ENCODE measurements around the gene TRIL.

The TRIL gene

DNA sequence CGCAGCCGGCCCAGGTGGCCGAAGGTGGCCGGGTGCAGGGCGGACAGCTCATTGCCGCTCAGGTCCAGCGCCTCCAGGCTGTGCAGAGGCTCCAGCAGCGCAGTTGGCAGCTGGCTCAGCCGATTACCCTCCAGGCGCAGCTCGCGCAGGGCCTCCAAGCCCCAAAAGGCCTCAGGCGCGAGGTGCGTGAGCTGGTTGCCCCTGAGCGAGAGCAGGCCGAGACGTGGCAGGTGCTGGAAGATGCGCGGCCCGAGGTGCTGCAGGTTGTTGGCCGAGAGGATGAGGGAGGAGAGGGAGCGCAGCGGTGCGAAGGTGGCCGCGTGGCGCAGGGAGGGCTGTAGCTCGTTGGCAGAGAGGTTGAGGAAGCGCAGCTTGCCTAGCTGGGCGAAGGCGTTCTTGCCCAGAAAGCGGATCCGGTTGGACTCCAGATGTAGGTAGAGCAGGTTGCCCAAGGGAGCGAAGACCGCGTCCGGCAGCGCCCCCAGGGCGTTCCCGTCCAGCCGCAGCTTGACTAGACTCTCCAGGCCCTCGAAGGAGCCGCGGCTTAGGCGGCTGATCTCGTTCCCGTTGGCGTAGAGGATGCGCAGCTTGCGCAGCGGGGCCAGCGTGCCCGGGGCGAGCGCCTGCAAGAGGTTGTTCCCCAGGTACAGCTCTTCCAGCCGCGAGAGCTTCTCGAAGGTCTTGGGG, 923 bp downstream of the TRIL start:
- peak overlapping the region; percentile 39 for H3K4me3 ChIP-seq (ENCODE audit: low read length)
- TF ChIP-seq, protein P1, sequence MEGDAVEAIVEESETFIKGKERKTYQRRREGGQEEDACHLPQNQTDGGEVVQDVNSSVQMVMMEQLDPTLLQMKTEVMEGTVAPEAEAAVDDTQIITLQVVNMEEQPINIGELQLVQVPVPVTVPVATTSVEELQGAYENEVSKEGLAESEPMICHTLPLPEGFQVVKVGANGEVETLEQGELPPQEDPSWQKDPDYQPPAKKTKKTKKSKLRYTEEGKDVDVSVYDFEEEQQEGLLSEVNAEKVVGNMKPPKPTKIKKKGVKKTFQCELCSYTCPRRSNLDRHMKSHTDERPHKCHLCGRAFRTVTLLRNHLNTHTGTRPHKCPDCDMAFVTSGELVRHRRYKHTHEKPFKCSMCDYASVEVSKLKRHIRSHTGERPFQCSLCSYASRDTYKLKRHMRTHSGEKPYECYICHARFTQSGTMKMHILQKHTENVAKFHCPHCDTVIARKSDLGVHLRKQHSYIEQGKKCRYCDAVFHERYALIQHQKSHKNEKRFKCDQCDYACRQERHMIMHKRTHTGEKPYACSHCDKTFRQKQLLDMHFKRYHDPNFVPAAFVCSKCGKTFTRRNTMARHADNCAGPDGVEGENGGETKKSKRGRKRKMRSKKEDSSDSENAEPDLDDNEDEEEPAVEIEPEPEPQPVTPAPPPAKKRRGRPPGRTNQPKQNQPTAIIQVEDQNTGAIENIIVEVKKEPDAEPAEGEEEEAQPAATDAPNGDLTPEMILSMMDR (conservative IDR thresholded peaks at IDR 0.05; ENCODE audit: low read depth, low read length), result no peak
- DNase-seq (ENCODE audit: low read depth), result no peak

GRCh38 chr7:28956608-28957063, 1.5 kb downstream of the TRIL start:
- no peak for DNase-seq (ENCODE audit: low read depth)
- TF ChIP-seq, protein P1 (conservative IDR thresholded peaks at IDR 0.05; ENCODE audit: low read depth, low read length), result peak; percentile 75
- H3K4me3 ChIP-seq (ENCODE audit: low read length), result peak overlapping the region; percentile 39

DNA sequence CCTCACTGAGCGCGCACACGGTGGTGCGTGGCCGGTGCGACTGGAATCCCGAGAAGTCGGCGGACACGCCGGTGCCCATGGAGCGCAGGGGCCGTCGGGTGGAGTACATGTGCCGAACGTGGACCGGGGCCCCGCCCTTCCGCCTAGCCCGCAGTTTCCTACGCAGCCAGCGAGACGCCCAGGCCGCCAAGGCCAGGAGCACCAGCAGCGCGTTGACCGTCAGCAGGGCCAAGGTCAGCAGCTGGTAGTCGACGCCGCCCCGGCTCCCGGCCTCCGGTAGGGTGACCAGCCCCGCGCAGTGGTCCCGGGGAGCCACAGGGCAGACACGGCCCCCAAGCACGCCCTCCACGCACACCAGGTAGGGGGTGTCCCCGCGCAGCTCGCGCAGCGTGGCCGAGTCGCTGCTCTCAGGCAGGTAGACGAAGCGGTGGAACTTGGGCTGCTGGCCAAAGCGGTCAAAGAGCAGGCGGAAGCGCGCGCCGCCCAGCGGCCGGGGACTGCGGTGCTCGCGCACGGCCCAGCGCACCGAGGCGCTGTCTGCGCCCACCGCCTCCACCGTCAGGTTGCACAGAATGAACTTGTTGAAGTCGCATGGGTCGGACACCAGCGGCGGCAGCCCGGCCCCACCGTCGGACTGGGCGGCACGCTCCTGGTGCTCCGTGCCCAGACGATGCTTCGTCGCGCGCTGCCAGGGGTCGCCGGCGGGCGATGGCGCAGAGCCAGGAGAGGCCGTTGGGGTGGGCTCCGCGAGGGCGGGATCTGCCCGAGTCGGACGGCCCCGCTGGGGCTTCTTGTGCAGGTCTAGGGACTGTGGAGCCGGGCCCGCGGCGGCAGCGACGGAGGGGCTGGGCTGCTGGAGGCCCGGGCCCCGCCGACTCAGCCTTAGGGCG, 2.2 kb downstream of the TRIL start:
- no peak for DNase-seq (ENCODE audit: low read depth)
- H3K4me3 ChIP-seq (ENCODE audit: low read length), result peak overlapping the region; percentile 39
- TF ChIP-seq, protein P1 (conservative IDR thresholded peaks at IDR 0.05; ENCODE audit: low read depth, low read length), result peak; percentile 67

DNA sequence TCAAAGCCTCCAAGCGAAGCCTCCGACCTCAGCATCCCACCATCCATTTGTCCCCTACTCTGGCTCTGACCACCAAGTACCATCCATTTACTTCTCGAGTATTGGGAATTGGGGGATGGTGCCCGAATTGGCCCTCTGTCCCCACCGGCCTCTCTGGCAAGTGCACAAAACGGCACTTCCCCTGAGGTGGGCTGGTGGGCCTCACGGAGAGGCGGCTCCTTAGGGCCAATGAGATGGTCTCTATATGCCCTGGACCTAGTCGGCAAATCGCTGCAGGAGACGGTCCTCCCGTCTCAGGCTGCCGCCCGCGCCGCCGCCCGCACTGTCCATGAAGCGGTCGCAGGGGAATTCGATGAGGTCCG, 2.8 kb downstream of the TRIL start:
- TF ChIP-seq, protein P1 (conservative IDR thresholded peaks at IDR 0.05; ENCODE audit: low read depth, low read length), result no peak
- H3K4me3 ChIP-seq (ENCODE audit: low read length), result no peak overlapping the region
- no peak for DNase-seq (ENCODE audit: low read depth)

DNA sequence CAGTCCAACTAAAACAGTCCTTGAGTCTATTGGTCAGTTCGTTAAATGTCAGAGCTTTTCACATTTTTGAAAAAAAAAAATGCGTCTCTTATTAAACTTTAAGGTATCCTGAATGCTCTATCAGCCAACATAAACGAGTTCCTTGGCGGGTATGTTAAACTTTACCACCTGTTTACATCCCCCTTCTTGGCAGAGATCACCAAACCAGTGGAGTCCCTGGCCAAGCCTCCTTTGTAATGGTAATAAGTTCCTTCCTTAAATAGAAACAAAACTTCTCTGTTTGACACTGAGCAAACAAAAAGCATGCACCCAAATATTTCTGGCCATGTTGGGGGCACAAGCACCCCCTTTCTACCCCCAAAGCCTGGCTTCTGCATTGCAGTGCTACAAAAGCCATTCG, 3.2 kb downstream of the TRIL start:
- H3K4me3 ChIP-seq (ENCODE audit: low read length), result no peak overlapping the region
- TF ChIP-seq, protein P1 (conservative IDR thresholded peaks at IDR 0.05; ENCODE audit: low read depth, low read length), result no peak
- DNase-seq (ENCODE audit: low read depth), result no peak

- no peak overlapping the region for H3K4me3 ChIP-seq (ENCODE audit: low read length)
- DNase-seq (ENCODE audit: low read depth), result no peak
- TF ChIP-seq, protein P1 (conservative IDR thresholded peaks at IDR 0.05; ENCODE audit: low read depth, low read length), result no peak
Observed at GRCh38 chr7:28954471-28954870, 3.7 kb downstream of the TRIL start.

Measured in retinal pigment epithelial cell (primary cell).